NCI-H2171 (cell line): Measurements from ENCODE around the gene MSX1.

Experiments used
- DNase-seq: peaks from one replicate; lab custom pipeline; 2025; lab: John Stamatoyannopoulos, UW

The MSX1 gene

DNA sequence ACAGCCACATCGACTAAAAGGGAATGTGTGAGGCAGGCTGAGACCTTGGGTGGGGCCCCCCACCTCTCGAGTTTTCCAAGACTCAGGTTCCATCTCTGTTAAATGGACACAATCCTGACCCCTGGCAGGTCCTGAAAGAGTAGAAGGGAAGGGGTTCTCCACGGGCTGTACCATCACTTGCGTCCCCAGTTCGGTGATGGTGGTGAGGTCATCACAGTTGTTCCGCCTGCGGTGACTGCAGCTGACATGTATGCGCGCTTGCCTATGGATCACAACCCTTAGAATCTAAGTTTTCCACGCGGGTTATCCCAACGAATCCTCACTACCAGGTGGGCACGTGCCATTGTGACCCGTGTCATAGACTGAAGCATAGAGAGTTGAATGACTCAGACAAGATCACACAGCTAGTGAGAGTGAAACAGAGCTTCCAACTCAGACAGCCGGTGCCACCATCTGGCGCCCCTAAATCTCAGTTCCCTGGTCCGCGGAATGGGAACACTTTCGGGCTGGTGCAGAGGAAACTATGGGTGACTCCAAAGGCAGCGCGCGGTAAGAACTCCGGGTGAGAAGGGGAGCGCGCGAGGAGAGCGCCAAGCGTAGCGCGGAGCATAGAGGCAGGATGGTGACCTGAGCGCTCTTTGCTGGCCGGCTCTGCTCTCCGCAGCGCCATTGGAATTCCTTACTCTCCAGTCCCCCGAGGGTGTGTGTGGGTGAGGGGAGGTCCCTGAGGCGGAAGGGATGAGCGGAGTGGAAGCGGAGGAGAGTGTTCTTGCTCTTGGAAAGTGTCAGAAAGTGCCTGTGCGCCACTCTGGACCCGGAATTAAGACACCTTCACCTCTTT is 10.5 kb downstream of the MSX1 start:
- DNase-seq, result no peak

DNA sequence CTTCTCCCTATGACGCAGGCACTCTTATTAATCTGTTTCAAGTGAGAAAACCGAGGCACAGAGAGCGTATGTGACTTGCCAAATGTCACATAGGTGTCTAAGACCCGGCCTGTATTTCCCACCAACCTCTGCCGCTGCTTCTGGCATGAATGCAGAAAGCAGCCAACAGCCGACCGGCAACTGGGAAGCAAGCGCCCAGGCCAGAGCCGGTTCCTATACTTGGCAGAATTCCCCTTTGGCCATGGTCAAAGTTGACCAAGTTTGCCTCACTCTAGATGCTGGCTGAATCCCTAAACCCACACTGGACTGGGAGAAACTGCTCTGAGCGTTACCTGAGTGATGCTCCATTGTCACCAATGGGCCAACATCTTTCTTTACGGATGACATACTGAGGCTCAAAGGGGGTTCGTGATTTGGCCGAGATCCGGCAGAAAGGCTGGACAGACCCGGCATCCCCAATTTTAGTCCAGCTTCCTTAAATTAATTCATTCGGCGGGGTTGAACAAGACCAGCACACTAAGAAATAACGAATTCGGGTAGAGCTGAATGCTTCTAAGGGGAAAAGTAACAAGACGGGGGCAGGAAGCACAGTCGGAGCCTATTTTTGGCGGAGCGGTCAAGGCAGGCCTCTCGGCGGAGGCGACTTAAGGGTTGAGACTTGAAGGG is 11.2 kb downstream of the MSX1 start:
- DNase-seq, result no peak

DNA sequence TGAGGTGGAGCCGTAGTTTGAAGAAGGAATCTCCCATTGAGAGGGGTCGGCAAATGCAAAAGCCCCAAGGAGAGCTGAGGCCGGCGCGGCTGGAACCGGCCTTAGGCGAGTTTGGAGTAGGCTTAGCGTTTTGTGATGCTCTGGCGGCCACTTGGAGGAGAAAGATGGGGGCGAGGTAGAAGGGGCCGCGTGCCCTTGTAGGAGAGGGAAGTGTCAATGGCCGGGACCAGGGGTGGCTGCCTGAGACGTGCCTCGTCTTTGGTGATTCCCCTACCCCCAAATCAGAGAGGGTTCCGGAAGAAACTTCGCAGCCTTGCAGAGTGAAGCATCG is 11.7 kb downstream of the MSX1 start:
- no peak for DNase-seq

DNA sequence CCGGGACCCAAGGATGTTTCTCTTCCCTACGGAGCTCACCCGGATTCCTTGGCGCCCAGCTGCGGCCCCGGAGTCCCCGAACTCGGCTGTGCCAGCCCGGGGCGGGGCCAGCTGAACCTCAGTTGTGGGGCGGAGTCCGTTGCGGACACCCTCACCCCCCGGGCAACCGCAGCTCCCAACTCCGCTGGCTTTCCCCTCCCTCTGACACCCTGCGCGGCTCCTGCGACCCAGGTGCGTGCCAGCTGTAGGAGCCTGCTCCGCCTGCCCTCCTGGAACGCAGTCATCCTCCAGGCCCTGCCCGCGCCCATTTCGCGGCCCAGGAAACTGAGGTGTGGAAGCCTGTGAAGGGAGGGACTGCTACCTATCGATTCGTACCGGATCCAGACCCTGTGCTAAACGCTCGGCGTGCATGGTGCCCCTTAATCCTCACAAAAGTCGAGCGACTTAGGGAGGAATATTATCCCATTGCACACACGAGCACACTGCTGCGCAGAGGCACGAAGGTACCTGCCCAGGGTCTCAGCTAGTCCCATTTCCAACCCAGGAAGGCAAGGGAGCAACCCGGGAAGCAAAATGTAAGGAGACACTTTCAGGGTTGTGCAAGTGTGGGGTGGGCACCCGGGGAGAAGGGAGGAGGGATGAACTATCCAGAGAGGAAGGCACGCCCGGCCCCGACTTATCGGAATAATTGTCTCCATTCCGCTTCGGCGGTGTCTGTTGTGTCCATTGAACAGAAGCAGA is 12.3 kb downstream of the MSX1 start:
- no peak for DNase-seq

DNA sequence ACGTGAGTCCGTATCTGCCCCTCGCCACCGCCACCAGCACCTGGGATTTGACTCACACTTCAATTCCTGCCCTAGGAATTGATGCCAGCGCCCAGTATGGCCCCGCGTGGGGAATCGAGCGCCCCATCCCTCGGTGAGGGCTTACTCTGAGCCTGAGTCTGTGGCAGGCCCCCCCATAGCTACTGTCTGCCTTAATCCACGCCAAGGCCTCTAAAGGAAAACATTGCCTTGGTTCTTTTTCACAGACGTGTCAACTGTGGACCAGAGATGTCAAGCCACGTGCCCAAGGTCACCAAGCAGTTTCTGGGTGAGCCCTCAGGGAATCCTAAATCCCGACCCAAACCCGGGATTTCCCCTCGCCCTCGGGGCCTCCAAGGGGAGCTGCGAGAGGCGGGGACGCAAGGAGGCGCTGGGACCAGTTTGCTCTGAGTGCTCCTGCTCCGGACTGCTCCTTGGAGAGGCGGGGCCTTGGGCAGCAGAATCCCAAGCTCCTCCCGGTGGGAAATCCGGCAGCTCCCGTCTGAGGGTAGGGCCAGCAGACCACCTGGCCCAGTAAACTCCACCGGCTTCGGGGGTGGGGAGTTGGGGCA is 12.9 kb downstream of the MSX1 start:
- no peak for DNase-seq

DNA sequence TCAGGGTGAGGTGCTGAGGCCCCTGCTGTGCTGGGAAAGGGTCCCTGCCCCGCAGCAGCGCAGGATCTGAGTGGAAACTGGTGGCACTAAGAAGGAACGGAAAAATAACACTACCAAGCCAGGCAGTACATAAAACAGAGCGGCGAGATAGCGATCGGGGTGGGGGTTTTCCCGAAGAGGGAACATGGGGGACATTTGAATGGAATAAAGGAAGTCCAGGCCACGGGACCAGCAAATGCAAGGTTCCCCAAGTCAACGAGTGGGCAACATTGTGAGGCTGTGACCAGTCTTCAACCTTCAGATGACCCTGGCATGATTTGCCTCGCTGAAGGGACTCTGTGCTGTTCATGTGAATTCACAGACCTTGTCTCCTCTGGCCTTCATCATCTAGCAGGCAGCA is 13.7 kb downstream of the MSX1 start:
- no peak for DNase-seq

DNA sequence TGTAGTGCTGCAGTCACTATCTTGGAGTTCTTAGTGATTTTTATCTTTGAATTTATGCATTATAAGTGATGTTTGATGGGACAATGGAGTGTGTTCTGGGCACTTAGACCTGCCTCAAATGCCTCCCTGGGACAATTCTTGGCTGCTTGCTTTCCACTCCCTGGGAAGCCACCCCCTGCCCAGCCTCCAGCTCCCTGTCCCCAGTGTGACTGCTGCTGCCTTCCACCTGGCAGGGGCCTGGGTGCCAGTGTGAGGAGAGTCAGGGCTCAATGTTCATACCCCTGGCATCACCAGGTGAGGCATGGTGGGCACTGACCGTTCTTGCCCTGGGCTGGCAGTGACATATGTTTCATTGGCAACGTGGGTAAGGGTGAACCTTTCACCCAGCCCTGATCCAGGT is 14.8 kb downstream of the MSX1 start:
- DNase-seq, result no peak

DNA sequence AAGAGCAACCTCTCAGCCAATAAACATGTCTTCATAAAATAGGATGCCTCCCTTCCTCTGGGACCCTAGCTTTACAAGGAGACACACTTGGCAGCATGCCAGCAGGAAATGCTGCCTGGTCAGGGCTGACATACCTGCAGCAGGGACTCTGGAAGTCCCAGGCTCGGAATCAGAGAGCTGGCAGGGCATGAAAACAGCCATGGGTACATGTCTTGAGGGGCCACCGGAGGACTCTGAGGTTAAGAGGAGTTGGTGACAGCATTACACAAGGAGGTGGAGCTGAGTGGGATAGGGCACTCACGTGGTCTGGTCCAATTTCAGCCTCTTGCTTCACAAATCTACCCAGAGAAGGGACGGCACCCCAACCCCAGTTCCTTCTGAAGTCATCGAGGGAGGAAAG is 15.7 kb downstream of the MSX1 start:
- no peak for DNase-seq

DNA sequence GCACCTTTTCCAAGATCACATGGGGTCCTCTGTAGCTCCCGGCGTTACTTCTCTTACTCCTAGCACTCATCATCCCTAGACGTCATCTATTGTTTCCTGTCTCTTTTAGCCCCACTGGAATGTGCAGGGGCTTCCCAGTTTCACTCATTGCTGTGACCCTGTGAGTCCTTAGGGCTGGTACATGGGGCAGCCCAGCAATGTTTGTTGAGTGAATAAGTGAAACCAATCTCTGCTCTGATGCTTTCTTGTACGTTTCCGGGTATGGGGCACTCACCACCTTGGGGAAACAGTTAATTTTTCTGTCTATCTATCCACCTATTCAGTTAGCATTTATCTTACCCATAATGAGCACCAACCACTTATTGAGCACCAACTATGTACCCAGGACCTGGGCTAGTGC is 16.1 kb downstream of the MSX1 start:
- DNase-seq, result no peak

DNA sequence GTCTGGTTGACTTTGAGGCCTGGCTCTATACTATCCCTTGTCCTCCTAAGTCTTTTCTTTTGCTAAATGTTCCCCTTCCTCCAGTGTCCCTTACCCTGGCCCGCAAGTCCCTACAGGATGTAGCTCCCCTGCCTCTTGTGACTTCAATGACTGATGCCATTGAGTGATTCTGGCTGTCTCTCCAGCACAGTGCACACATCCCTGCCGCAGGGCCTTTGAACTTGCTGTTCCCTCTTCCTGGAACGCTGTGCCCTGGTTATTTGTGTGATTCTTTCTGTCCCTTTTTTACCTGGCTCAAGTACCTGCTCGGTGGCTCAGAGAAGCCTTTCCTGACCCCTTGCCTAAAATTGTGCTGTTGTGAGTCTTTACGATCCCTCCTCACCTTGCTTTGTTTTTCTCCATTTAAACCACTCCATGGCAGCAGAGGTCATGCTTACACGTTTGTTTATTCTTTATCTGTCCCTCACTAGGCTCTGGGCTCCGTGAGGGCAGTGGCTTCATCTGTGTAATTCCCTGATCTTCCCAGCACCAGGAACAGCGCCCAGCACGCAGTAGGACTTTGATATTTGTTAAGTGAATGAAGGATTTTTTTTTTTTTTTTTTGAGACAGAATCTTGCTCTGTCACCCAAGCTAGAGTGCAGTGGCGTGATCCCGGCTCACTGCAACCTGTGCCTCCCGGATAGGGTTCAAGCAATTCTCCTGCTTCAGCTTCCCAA is 17.6 kb downstream of the MSX1 start:
- no peak for DNase-seq

DNA sequence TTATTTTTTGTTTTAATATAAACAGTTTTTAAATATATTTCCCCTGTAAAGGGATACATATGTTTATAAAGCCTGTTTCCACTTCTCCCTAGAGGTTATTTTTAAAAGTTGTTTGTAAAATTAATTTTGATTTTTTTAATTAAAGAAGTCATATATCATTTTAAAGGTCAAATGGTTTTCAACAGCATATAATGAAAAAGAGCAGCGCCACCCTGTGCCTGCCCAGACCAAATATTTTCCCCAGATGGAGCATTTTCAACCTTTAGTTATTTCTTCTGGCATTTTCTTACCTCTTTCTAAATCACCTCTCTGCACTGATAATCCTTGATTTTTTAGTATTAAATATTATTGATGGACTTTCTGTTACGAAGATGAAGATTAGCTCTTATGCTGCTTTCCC is 21.0 kb downstream of the MSX1 start:
- no peak for DNase-seq

DNA sequence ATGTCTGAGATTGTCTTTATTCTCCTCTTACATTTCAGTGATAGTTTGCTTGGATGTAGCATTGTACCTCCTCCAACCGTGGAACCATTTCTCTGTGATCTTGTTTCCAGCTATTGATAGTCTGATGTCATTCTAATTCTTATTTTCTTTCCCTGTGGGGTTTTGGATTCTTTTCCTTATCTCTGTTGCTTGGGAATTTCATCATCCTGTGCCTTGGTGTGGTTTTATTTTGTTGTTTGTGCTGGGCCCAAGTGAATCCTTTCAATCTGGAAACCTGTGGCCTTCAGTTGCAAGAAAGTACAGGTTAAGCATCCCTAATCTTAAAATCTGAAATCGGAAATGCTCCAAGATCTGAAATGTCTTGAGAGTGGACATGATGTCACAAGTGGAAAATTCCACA is 22.0 kb downstream of the MSX1 start:
- no peak for DNase-seq

DNA sequence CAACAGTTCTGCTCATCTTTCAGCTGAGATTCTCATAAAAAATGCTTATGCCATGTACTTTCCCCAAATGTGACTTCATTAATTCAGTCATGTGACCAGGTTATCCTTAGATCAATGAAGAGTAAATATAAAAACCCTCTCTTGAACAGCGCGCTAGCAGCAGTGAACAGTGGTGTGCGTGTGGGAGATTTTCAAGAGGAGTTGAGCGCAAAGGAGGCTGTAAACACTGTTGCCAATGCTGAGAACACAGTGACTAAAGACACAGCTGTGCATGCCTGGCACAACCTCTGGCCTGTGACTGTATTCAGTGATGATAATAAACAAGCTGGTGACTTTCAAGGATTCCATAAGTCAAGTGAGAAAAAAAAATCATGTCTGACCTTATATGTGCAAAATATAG is 25.1 kb downstream of the MSX1 start:
- no peak for DNase-seq

DNA sequence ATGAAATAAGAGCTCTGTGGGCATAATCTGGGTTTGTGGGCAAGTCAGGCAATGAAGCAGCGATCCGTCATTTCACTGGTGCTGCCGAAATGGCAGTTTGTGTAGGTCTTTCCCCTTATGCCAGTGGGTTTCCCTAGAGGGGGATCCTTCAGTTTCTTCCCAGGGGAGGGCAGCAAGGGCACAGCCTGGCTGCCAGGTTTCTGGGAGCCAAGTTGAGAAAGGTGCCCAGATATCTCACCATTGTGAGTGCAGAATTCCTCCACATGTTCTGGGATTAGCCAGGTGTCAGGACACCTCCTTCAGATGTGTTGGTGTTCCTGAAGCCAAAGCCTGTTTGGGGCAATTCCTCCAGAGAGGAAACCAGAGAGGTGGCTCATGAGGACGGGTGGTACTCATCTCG is 28.0 kb downstream of the MSX1 start:
- no peak for DNase-seq

DNA sequence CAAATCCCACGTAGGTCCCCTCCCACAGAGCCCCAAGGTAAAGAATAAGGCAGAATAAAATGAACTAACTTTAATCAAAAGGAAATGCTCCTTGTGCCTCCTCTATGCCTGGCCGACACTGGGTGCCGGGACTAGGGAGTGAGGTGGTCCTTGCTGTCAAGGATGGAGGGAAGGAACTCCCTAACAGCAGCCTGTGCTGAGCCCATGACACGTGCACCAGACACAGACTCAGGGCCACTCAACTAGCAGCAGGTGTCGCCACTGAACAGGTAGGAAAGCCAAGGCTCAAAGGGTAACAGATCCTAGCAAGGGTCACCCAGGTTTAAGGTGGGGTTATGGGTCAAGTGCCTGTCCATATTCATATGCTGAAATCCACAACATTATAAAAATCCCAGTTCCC is 29.2 kb downstream of the MSX1 start:
- DNase-seq, result no peak

DNA sequence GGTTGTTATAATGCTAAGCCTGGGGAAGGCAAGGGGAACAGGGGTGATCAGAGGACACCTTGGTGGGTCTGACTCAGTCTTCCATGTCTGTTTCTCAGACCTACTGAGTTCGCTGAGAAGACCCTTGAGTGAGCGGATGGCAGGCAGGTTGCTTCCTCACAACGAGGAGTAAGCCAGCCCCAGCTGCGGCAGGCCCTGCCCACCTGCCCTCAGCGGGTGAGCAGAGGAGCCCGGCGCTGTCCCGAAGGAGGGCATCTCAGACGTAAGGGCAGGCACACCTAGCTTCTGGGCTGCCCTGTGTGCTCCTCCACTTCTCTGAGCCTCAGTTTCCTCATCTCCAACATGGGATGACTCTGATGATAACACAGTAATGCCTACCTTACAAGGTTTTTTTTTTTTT is 30.3 kb downstream of the MSX1 start:
- no peak for DNase-seq

DNA sequence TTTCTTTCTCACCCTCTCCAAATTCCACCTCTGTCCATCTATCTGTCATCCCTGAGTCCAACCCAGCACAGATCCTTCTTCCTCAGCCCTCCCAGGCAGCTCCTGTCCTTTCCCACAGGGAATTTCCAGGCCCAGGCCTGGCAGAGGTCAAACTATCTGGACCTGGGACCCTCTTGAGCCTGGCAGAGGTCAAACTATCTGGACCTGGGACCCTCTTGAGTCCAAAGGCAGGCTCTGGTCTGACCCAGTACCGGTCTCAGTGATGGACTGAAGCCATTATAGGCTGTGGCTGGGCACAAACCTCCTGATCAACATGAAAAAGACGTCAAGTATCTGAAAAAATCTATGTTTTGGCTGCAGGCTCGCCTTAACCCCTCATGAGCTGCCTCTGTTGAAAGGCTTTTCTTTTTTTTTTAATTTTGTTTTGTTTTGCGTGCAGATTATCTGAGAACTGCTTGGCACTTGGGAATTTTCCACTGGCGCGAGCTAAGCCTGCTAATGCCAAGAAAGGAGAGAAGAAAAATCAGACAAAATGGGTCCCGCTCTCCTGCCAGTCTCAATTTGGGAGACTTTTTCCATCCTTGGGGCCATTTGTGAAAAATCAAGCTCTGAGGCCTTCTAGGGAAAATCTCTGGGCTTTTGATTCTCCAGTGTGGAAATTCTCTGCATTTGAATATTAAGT is 31.2 kb downstream of the MSX1 start:
- DNase-seq, result no peak

DNA sequence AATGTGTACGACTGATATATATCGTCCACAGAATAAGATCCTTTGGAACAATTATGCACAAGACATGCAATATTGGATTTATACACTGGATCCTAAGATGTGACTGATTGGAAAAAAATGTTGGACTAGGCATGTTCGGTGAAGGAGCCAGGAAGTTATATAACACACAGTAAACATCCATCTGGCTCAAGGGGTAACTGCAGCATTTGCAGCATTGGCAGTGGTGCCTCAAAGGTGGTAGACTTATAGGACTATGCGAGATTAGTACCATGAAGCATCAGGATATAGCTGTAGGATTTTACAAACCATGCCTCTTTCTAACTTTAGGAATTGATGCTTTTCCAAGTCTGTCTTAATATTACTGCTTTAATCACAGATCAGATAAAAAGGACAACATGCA is 34.3 kb downstream of the MSX1 start:
- no peak for DNase-seq

DNA sequence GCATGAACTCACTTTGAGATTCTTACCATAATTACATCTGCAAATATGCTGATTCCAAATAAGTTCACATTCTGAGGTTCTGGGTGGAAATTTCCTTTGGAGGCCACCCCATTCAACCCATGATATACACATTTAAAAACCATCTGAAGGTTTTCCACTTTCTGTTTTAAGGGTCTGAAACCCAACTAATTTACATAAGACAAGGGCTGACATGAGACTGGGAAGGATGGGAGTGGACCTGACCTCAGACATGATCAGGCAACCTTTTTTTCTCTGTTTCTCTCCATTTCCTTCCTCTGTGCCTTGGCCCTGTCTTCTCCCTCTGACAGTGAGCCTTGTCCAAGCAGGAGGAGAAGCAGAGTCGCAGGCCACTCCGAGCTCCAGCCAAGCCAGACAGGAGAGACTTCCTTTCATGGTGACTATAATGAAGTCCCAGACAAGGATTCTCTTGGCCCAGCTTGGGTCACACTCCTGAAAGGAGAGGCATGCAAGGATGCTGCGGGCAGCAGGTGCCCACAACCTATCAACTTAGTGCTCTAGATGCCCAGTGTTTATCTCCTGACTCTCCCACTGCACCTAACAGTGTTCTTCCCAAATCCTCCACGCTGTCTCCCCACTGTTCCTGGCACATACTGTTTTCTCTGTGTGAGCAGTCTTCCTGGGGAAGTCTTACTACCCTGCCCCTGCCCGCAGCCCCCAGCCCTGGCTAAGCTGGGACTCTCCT is 39.9 kb downstream of the MSX1 start:
- no peak for DNase-seq

DNA sequence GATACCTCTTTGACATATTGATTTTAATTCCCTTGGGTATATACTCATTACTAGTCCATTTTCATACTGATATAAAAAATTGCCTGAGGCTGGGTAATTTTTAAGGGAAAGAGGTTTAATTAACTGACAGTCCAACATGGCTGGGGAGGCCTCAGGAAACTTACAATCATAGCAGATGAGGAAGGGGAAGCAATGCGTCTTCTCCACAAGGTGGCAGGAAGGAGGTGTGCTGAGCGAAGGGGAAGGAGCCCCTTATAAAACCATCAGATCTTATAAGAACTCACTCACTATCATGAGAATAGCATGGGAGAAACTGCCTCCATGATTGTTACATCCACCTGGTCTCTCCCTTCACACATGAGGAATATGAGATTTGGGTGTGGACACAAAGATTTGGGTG is 42.4 kb downstream of the MSX1 start:
- DNase-seq, result no peak

DNA sequence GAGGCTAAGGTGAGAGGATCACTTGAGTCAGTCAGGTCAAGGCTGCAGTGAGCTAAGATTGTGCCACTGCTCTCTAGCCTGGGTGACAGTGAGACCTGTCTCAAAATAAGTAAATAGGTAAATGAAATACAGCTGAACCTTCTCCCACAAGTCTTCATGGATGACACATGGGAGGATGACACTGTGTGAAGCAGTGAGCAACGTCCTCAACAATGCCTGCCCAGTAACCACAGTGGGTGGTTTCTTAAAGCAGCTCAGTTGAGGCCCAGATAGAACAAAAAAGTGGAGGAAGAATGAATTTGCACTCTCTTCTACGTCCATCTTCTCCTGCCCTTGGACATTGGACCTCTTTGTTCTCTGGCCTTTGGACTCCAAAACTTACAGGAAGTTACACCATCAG is 52.7 kb downstream of the MSX1 start:
- no peak for DNase-seq
